IMR-90 (cell line): ENCODE results near the gene ASB6. TPM values are rescaled to one million over a fixed set of nuclear protein-coding genes. Genes with fewer than 3 reads are reported as not detected.
"Not testable (repeated sequence)": the region's sequence is repeated elsewhere in the genome, so short reads cannot be mapped to it uniquely, and the experiment has no call there.

Experiments
- ATAC-seq: fragments of 200-7000 bp; cut with Tn5 transposase; 2 replicates; pipeline ENCODE4 v1.9.1; 2020; ENCODE audit warnings: low read depth, mild to moderate bottlenecking, moderate library complexity
- BruUV-seq: library from RNA; stranded (reverse); fragments of 400-500 nt; replicated peaks from 2 replicates; lab custom pipeline; 2021; lab: Mats Ljungman, UMichigan
- CTCF ChIA-PET: fragments of 300-600 bp; formaldehyde crosslinking; extraction: SDS; loops from one replicate; lab custom pipeline; 2021; ENCODE audit warnings: antibody characterized with exemption; lab: Yijun Ruan, JAX
- POLR2A ChIA-PET: fragments of 300-600 bp; sonication (Branson Sonifier 250); formaldehyde crosslinking; loops from one replicate; lab custom pipeline; 2022; ENCODE audit warnings: antibody characterized with exemption; ENCODE audit not compliant: unreplicated experiment; lab: Charles Lee
- DNase-seq: peaks from one replicate; pipeline ENCODE4 v3.0.0; 2013
- H2AFZ ChIP-seq: replicated peaks from 2 replicates; pipeline ENCODE3; 2013; ENCODE audit warnings: low read length, mild to moderate bottlenecking; ENCODE audit not compliant: poor library complexity
- H2AK5ac ChIP-seq: 2 replicates; pipeline ENCODE4 v1.6.1; 2013; ENCODE audit warnings: low read depth, low read length, inconsistent platforms
- H2AK9ac ChIP-seq: replicated peaks from 2 replicates; pipeline ENCODE3; 2013; ENCODE audit warnings: mild to moderate bottlenecking, low read depth, low read length, moderate library complexity; ENCODE audit not compliant: poor library complexity
- H2BK120ac ChIP-seq: 2 replicates; pipeline ENCODE4 v1.6.1; 2013; ENCODE audit warnings: low read depth, low read length, inconsistent platforms
- H2BK15ac ChIP-seq: 3 replicates; pipeline ENCODE4 v1.6.1; 2013; ENCODE audit warnings: low read depth, low read length, inconsistent platforms
- H2BK20ac ChIP-seq: 2 replicates; pipeline ENCODE4 v1.6.1; 2013; ENCODE audit warnings: low read depth, mild to moderate bottlenecking, inconsistent platforms, low read length, moderate library complexity
- H2BK5ac ChIP-seq: 2 replicates; pipeline ENCODE4 v1.6.1; 2013; ENCODE audit warnings: mild to moderate bottlenecking, low read depth, low read length, inconsistent platforms; ENCODE audit not compliant: poor library complexity, severe bottlenecking
- H3K14ac ChIP-seq: replicated peaks from 2 replicates; pipeline ENCODE4 v1.6.1; 2013; ENCODE audit warnings: low read depth, low read length, inconsistent platforms
- H3K18ac ChIP-seq: 2 replicates; pipeline ENCODE4 v1.6.1; 2013; ENCODE audit warnings: low read depth, low read length, control low read depth
- H3K23ac ChIP-seq: 2 replicates; pipeline ENCODE4 v1.6.1; 2013; ENCODE audit warnings: low read depth, low read length, inconsistent platforms
- H3K27ac ChIP-seq: 2 replicates; pipeline ENCODE4 v1.5.1; 2013; ENCODE audit warnings: mild to moderate bottlenecking, control low read depth, low read length; ENCODE audit not compliant: insufficient read depth
- H3K27me3 ChIP-seq: 2 replicates; pipeline ENCODE4 v1.6.1; 2013; ENCODE audit warnings: low read length; ENCODE audit not compliant: control insufficient read depth, insufficient read depth
- H3K36me3 ChIP-seq: 2 replicates; pipeline ENCODE4 v1.6.1; 2013; ENCODE audit warnings: low read length, mixed read lengths; ENCODE audit not compliant: control insufficient read depth, insufficient read depth
- H3K4ac ChIP-seq: 2 replicates; pipeline ENCODE4 v1.6.1; 2013; ENCODE audit warnings: low read depth, low read length, inconsistent platforms
- H3K4me1 ChIP-seq: 2 replicates; pipeline ENCODE4 v1.6.1; 2013; ENCODE audit warnings: low read length, mixed read lengths; ENCODE audit not compliant: control insufficient read depth, insufficient read depth
- H3K4me2 ChIP-seq: 2 replicates; pipeline ENCODE4 v1.6.1; 2013; ENCODE audit warnings: low read depth, mild to moderate bottlenecking, control low read depth, low read length, moderate library complexity
- H3K4me3 ChIP-seq: 2 replicates; pipeline ENCODE4 v1.5.1; 2013; ENCODE audit warnings: low read depth, mild to moderate bottlenecking, control low read depth, low read length, moderate library complexity; ENCODE audit not compliant: insufficient read depth
- H3K56ac ChIP-seq: 2 replicates; pipeline ENCODE4 v1.6.1; 2013; ENCODE audit warnings: low read length, inconsistent platforms; ENCODE audit not compliant: insufficient read depth; ENCODE audit errors: extremely low read depth
- H3K79me1 ChIP-seq, 2 experiments: 2 replicates each; pipeline ENCODE4 v1.6.1; 2013; ENCODE audit warnings: low read length in 2 of 2, inconsistent platforms in 1 of 2, low read depth in 1 of 2
- H3K9ac ChIP-seq: 2 replicates; pipeline ENCODE4 v1.6.1; 2013; ENCODE audit warnings: low read depth, low read length, control low read depth
- H3K9me1 ChIP-seq: 2 replicates; pipeline ENCODE4 v1.6.1; 2013; ENCODE audit warnings: low read length, inconsistent platforms; ENCODE audit not compliant: insufficient read depth
- H3K9me3 ChIP-seq: 2 replicates; pipeline ENCODE4 v1.6.1; 2013; ENCODE audit warnings: low read length; ENCODE audit not compliant: control insufficient read depth, insufficient read depth
- H4K20me1 ChIP-seq: 2 replicates; pipeline ENCODE4 v1.6.1; 2013; ENCODE audit warnings: low read length, inconsistent platforms; ENCODE audit not compliant: insufficient read depth
- H4K5ac ChIP-seq: 2 replicates; pipeline ENCODE4 v1.6.1; 2013; ENCODE audit warnings: mild to moderate bottlenecking, low read depth, low read length, control low read depth
- H4K8ac ChIP-seq, 2 experiments: 2 replicates each; pipeline ENCODE4 v1.6.1; 2013; ENCODE audit warnings: low read depth in 2 of 2, low read length in 2 of 2, control low read depth in 1 of 2, inconsistent platforms in 1 of 2
- H4K91ac ChIP-seq: 2 replicates; pipeline ENCODE4 v1.6.1; 2013; ENCODE audit warnings: low read depth, low read length, inconsistent platforms; ENCODE audit not compliant: insufficient read depth
- FOS ChIP-seq: fragments of 150-350 bp; IDR thresholded peaks from 2 replicates; pipeline ENCODE4 v1.6.1; 2016; ENCODE audit warnings: low read depth, low read length
- MXI1 ChIP-seq: IDR thresholded peaks from 2 replicates; pipeline ENCODE4 v1.6.1; 2012; ENCODE audit warnings: low read depth, mild to moderate bottlenecking, low read length, moderate library complexity, borderline replicate concordance
- NFE2L2 ChIP-seq: fragments of 150-350 bp; IDR thresholded peaks from 2 replicates; pipeline ENCODE4 v1.6.1; 2016; ENCODE audit warnings: low read depth, mild to moderate bottlenecking, low read length
- RCOR1 ChIP-seq: IDR thresholded peaks from 2 replicates; pipeline ENCODE4 v1.6.1; 2012; ENCODE audit warnings: mild to moderate bottlenecking, low read length, improper control_type of control experiment; ENCODE audit not compliant: insufficient replicate concordance
- WGBS, 2 experiments: methylation state at CpG; one replicate each; pipeline versions ENCODE4 v1.1.5 to v1.1.7; 2013; ENCODE audit warnings: missing lambda C conversion rate in 2 of 2; ENCODE audit not compliant: insufficient read length in 1 of 2; ENCODE audit errors: extremely low coverage in 2 of 2; 5-methylcytosine and 5-hydroxymethylcytosine counted together
- dilution Hi-C: fragments of 300-500 bp; cut with HindIII; formaldehyde crosslinking; loops from one replicate; pipeline ENCODE4 v1.14.3; 2018; ENCODE audit warnings: low sequenced_read_pairs; ENCODE audit not compliant: unreplicated experiment
- in situ Hi-C: fragments of 300-500 bp; cut with MboI; formaldehyde crosslinking; loops from 3 replicates; pipeline ENCODE4 v1.14.3; 2019; ENCODE audit warnings: low sequenced_read_pairs, inconsistent platforms, mixed read lengths
- intact Hi-C: fragments of 100-400 bp; cut with micrococcal nuclease; formaldehyde crosslinking; loops from 2 replicates; pipeline ENCODE4 v1.10.0; 2022
- polyA plus RNA-seq, 3 experiments: library from polyadenylated mRNA; depleted of rRNA; stranded (reverse); fragments of >200 nt; gene quantifications; 2 replicates each; pipeline ENCODE4 v1.2.3, GENCODE V29; 2012; ENCODE audit warnings: low replicate concordance in 1 of 3
- total RNA-seq: library from RNA; depleted of rRNA; stranded (reverse); fragments of >200 nt; gene quantifications from 2 replicates; pipeline ENCODE4 v1.2.3, GENCODE V29; 2012

The ASB6 gene
- total and polyA plus RNA-seq, 2 of the 4 experiments (the other 2 are of a cell fraction) = 9.7 to 28.9 TPM

DNA sequence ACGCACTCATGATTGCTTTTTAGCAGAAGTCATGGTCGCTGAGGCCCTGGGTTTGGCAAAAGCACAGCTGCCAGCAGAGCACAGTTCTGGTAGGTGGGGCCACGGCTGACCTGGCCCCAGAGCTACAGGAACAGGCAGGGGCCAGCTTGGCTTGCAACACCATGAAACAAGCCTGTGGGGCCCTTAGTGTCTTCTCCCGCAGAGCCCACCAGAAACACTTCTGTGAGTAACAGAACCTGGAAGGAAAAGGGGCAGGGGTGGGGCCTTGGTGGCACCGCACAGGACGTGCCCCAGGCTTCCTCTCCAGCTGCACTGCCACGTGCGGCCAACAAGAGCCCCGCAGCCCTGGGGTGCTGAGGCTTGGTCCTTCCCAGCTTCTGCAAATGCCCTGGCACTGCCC, 4.8 kb downstream of the ASB6 start:
- no peak overlapping the region for H2AK9ac ChIP-seq
- H3K4ac ChIP-seq = no peak overlapping the region
- H3K79me1 ChIP-seq = peaks cover 17 to 89% of the 10 kb centered on the region in 2 experiments
- no peak overlapping the region for H3K9ac ChIP-seq
- in situ Hi-C loops = no loop called here
- no peak overlapping the region for H2BK20ac ChIP-seq
- H3K18ac ChIP-seq = no peak overlapping the region
- no peak overlapping the region for H2BK5ac ChIP-seq
- no peak overlapping the region for H3K27ac ChIP-seq
- POLR2A ChIA-PET = no interaction called here
- CTCF ChIA-PET = interaction anchor here (0.8 kb wide), 1 partner anchor 14 kb away, joined by 3 read pairs; no protein-coding TSS in a partner anchor
- no peak overlapping the region for H3K4me3 ChIP-seq
- ATAC-seq = no peak
- no peak overlapping the region for H3K14ac ChIP-seq
- H3K56ac ChIP-seq = no peak overlapping the region
- no peak overlapping the region for H3K23ac ChIP-seq
- no peaks in the 10 kb centered on the region for H3K9me3 ChIP-seq
- peaks cover 8% of the 10 kb centered on the region; the same call in 1 of the 2 replicates for H3K9me1 ChIP-seq
- no peak overlapping the region for H2BK120ac ChIP-seq
- H4K5ac ChIP-seq = no peak overlapping the region
- TF ChIP-seq MXI1 (no peak), RCOR1 (no peak), NFE2L2 (no peak), FOS (no peak)
- dilution Hi-C loops = no loop called here
- H3K4me1 ChIP-seq = peaks cover 18% of the 10 kb centered on the region
- H2AK5ac ChIP-seq = no peak overlapping the region
- no peak overlapping the region for H4K8ac ChIP-seq
- no peak overlapping the region for H4K91ac ChIP-seq
- H2BK15ac ChIP-seq = no peak overlapping the region
- WGBS, 2 experiments = 96% methylated on average over 6 of the region's 9 CpGs; no CpG with 5 or more reads in 1 of the 2 experiments
- H4K20me1 ChIP-seq = peaks cover 89% of the 10 kb centered on the region
- H3K36me3 ChIP-seq = peaks cover 62% of the 10 kb centered on the region
- H3K27me3 ChIP-seq = no peaks in the 10 kb centered on the region
- intact Hi-C loops = no loop called here
- no peak overlapping the region for H3K4me2 ChIP-seq
- DNase-seq = no peak
- no TSS peak for BruUV-seq
- H2AFZ ChIP-seq = no peak overlapping the region

DNA sequence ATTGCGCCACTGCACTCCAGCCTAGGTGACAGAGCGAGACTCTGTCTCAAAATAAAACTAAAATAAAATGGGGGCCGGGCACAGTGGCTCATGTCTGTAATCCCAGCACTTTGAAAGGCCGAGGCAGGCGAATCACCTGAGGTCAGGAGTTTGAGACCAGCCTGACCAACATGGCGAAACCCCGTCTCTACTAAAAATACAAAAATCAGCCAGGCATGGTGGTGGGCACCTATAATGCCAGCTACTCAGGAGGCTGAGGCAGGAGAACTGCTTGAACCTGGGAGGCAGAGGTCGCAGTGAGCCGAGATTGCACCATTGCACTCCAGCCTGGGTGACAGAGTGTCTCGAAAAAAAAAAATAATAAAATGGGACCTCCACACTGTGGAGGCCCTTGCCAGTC, 5.6 kb downstream of the ASB6 start:
- H2AFZ ChIP-seq, H4K5ac ChIP-seq, H2BK20ac ChIP-seq, H2AK9ac ChIP-seq, POLR2A ChIA-PET, H3K56ac ChIP-seq, H2BK15ac ChIP-seq, CTCF ChIA-PET, H2BK120ac ChIP-seq, H3K9ac ChIP-seq, H4K91ac ChIP-seq, H3K18ac ChIP-seq, dilution Hi-C loops, in situ Hi-C loops, H3K27me3 ChIP-seq, H3K23ac ChIP-seq, H3K27ac ChIP-seq, H2BK5ac ChIP-seq, H3K4me2 ChIP-seq, H2AK5ac ChIP-seq, H4K8ac ChIP-seq, BruUV-seq, DNase-seq, H3K4me3 ChIP-seq, ATAC-seq, intact Hi-C loops, H3K9me3 ChIP-seq, H3K14ac ChIP-seq, H3K4ac ChIP-seq: not testable (repeated sequence)
- 92% methylated on average over 2 of the region's 10 CpGs; no CpG with 5 or more reads in 1 of the 2 experiments for WGBS, 2 experiments
- H3K36me3 ChIP-seq = peaks cover 67% of the 10 kb centered on the region
- peaks cover 15% of the 10 kb centered on the region for H3K9me1 ChIP-seq
- H4K20me1 ChIP-seq = peaks cover 94% of the 10 kb centered on the region
- peaks cover 20 to 96% of the 10 kb centered on the region in 2 experiments for H3K79me1 ChIP-seq
- peaks cover 26% of the 10 kb centered on the region for H3K4me1 ChIP-seq
